Left ventricle myocardium inferior (tissue), 1 donor: Measurements from ENCODE around the gene AS3MT. TPM values are rescaled to one million over a fixed set of nuclear protein-coding genes. Genes with fewer than 3 reads are reported as not detected.

Source experiments
- DNase-seq: peaks from one replicate; pipeline ENCODE4 v3.0.0-alpha.2; 2020
- H3K27ac ChIP-seq: fragments of 200-600 bp; replicated peaks from 2 replicates; pipeline ENCODE4 v1.8.0; 2021
- H3K27me3 ChIP-seq: fragments of 200-600 bp; 2 replicates; pipeline ENCODE4 v1.8.0; 2021; ENCODE audit warnings: low read depth
- H3K36me3 ChIP-seq: fragments of 200-600 bp; 2 replicates; pipeline ENCODE4 v1.8.0; 2021
- H3K4me1 ChIP-seq: fragments of 200-600 bp; 2 replicates; pipeline ENCODE4 v1.8.0; 2021
- H3K4me3 ChIP-seq: fragments of 200-600 bp; 2 replicates; pipeline ENCODE4 v1.8.0; 2021; ENCODE audit warnings: mild to moderate bottlenecking, moderate library complexity
- H3K9me3 ChIP-seq: fragments of 200-600 bp; replicated peaks from 2 replicates; pipeline ENCODE4 v1.8.0; 2021
- CTCF ChIP-seq: fragments of 200-600 bp; IDR thresholded peaks from 2 replicates; pipeline ENCODE4 v1.8.0; 2021; ENCODE audit warnings: antibody characterized with exemption, mild to moderate bottlenecking, borderline replicate concordance
- intact Hi-C: fragments of 100-400 bp; cut with micrococcal nuclease; formaldehyde crosslinking; loops from one replicate; pipeline ENCODE4 v1.11.0; 2022
- total RNA-seq: library from RNA; stranded (reverse); fragmentation: NEBNext Ultra II Directional; extraction: Animal tissue kit (Norgen Biotek cat#: 25700); gene quantifications from one replicate; pipeline ENCODE4 v1.2.1, GENCODE V29; 2021
- donor health status: DM: no; HTN: yes; CAD: no; lungs with severe emphysema.

The AS3MT gene
- total RNA-seq, 1 donor from 2014 or later, result 17.2 TPM

- no peaks in the 10 kb centered on the region for H3K27me3 ChIP-seq
- H3K9me3 ChIP-seq, result no peaks in the 10 kb centered on the region
- peak overlapping the region; percentile 88 for H3K27ac ChIP-seq
- H3K36me3 ChIP-seq, result no peaks in the 10 kb centered on the region
- peaks cover 68% of the 10 kb centered on the region for H3K4me1 ChIP-seq
- no peak for TF ChIP-seq CTCF
- intact Hi-C loops, result loop anchor here (5.0 kb wide), 1 partner anchor 148 kb away; no protein-coding TSS in a partner anchor
- no peak for DNase-seq
- H3K4me3 ChIP-seq, result peak overlapping the region; percentile 98
Observed at GRCh38 chr10:102918817-102919245, 49.6 kb downstream of the AS3MT start.

- intact Hi-C loops, result loop anchor here (5.0 kb wide), 1 partner anchor 148 kb away; no protein-coding TSS in a partner anchor
- Histone ChIP-seq H3K9me3 (no peaks in the 10 kb centered on the region), H3K4me3 (peak overlapping the region; percentile 98), H3K4me1 (peaks cover 71% of the 10 kb centered on the region), H3K27me3 (no peaks in the 10 kb centered on the region), H3K27ac (no peak overlapping the region), H3K36me3 (no peaks in the 10 kb centered on the region)
- DNase-seq, result no peak
- no peak for TF ChIP-seq CTCF
Observed at GRCh38 chr10:102919246-102919959, 50.1 kb downstream of the AS3MT start.

GRCh38 chr10:102919992-102920739 is 50.9 kb downstream of the AS3MT start:
- peak overlapping the region; percentile 98 for H3K4me3 ChIP-seq
- DNase-seq, result no peak
- no peak for TF ChIP-seq CTCF
- H3K9me3 ChIP-seq, result no peaks in the 10 kb centered on the region
- H3K36me3 ChIP-seq, result no peaks in the 10 kb centered on the region
- H3K27me3 ChIP-seq, result no peaks in the 10 kb centered on the region
- intact Hi-C loops, result loop anchor here (5.0 kb wide), 2 partner anchors 147 to 322 kb away; no protein-coding TSS in a partner anchor
- H3K4me1 ChIP-seq, result peaks cover 71% of the 10 kb centered on the region
- no peak overlapping the region for H3K27ac ChIP-seq

GRCh38 chr10:102923601-102924000 is 54.3 kb downstream of the AS3MT start:
- H3K9me3 ChIP-seq, result no peaks in the 10 kb centered on the region
- peaks cover 10% of the 10 kb centered on the region for H3K36me3 ChIP-seq
- no peak for DNase-seq
- H3K4me1 ChIP-seq, result peaks cover 53% of the 10 kb centered on the region
- TF ChIP-seq CTCF, result no peak
- no peaks in the 10 kb centered on the region for H3K27me3 ChIP-seq
- no peak overlapping the region for H3K4me3 ChIP-seq
- intact Hi-C loops, result loop anchor here (5.0 kb wide), 1 partner anchor 319 kb away; no protein-coding TSS in a partner anchor
- no peak overlapping the region for H3K27ac ChIP-seq

- TF ChIP-seq CTCF, result no peak
- Histone ChIP-seq H3K36me3 (peaks cover 14% of the 10 kb centered on the region), H3K27ac (no peak overlapping the region), H3K9me3 (no peaks in the 10 kb centered on the region), H3K4me3 (no peak overlapping the region), H3K27me3 (no peaks in the 10 kb centered on the region), H3K4me1 (peaks cover 20% of the 10 kb centered on the region)
- DNase-seq, result no peak
- intact Hi-C loops, result no loop called here
Observed at GRCh38 chr10:102926842-102927241, 57.6 kb downstream of the AS3MT start.
